Measurements from ENCODE around the gene FLYWCH1. TPM values are rescaled to one million over a fixed set of nuclear protein-coding genes. Genes with fewer than 3 reads are reported as not detected.

The FLYWCH1 gene
- total and polyA plus RNA-seq, 10 of the 15 experiments (the other 5 are each of a cell fraction or from before 2014, with no cell fraction given) = 0.47 to 33.8 (median 11.2) TPM

DNA sequence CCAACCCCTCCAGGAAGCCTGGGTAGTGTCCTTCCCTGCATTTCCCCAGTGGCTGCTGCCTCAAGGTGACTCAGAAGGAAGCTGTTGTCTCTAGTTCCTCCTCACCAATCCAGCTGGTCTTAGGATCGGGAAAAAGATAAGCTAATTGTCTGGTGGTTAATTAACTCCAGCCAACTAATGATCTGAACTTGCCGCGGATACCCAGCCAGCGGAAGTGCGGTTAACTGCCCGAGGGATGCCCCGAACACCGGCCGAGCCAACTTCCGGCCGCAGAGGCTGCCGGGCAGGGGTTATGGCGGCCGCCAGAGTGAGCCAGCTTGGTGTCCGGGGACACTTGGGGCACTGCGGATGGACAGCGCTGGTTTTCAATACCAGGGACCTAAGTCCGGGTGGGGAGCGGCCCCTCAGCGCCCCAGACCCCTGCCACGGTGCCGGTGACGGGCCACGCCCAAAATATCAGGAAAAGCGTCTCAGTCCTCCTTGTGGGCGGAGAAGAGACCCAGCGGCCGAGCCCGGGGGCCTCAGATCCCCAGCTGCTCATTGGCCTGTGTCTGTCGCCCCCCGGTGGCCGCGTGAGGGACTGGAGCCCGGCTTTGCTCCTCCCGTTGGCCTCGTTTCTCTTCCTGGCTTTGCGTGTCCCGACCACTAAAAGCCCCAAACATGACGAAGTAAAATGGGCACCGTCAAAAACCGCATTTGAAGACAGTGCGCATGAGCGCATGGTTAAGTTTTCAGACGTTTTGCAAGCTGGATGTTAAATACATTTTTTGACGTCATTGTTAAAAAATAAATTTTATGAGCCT is 43.5 kb upstream of the FLYWCH1 start (continued):
- TF ChIP-seq, protein P1, sequence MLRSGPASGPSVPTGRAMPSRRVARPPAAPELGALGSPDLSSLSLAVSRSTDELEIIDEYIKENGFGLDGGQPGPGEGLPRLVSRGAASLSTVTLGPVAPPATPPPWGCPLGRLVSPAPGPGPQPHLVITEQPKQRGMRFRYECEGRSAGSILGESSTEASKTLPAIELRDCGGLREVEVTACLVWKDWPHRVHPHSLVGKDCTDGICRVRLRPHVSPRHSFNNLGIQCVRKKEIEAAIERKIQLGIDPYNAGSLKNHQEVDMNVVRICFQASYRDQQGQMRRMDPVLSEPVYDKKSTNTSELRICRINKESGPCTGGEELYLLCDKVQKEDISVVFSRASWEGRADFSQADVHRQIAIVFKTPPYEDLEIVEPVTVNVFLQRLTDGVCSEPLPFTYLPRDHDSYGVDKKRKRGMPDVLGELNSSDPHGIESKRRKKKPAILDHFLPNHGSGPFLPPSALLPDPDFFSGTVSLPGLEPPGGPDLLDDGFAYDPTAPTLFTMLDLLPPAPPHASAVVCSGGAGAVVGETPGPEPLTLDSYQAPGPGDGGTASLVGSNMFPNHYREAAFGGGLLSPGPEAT (IDR thresholded peaks at IDR 0.05; ENCODE audit: low read depth) = peak; percentile 98
- TF ChIP-seq BCL11A (IDR thresholded peaks at IDR 0.05; ENCODE audit: low read depth, low read length) (peak; percentile 81; the same call in 1 of the 2 replicates), SPI1 (IDR thresholded peaks at IDR 0.05; ENCODE audit: borderline replicate concordance, insufficient read depth, low read depth, low read length) (peak; percentile 38; the same call in 1 of the 2 replicates), RCOR1 (conservative IDR thresholded peaks at IDR 0.05; ENCODE audit: low read depth, low read length) (0 out of 2 replicates have a peak, but pooled peaks have one; percentile 87), ATF7 (IDR thresholded peaks at IDR 0.05; ENCODE audit: low read depth) (peak; percentile 76), SRF (IDR thresholded peaks at IDR 0.05; ENCODE audit: low read depth in 2 of 2, low read length in 2 of 2) (no peak), BHLHE40 (IDR thresholded peaks at IDR 0.05; ENCODE audit: borderline replicate concordance in 1 of 2, low read depth in 2 of 2, low read length in 1 of 2) (peak in 1 of 2 experiments; percentile 43; a peak in 2 of 4 replicates), BMI1 (IDR thresholded peaks at IDR 0.05; ENCODE audit: borderline replicate concordance) (no peak), SREBF2 (IDR thresholded peaks at IDR 0.05; ENCODE audit: low read length) (no peak; the same call in 1 of the 2 replicates), E4F1 (IDR thresholded peaks at IDR 0.05; ENCODE audit: borderline replicate concordance, partially characterized antibody) (no peak), HDGF (IDR thresholded peaks at IDR 0.05) (no peak), CREM (IDR thresholded peaks at IDR 0.05; ENCODE audit: low read depth) (peak; percentile 57; the same call in 1 of the 2 replicates), MEF2A (IDR thresholded peaks at IDR 0.05; ENCODE audit: insufficient read depth, low read depth, low read length) (0 out of 2 replicates have a peak, but pooled peaks have one; percentile 4), ESRRA (IDR thresholded peaks at IDR 0.05; ENCODE audit: low read length) (peak; percentile 72; the same call in 1 of the 2 replicates)
- TF ChIP-seq, protein P2, sequence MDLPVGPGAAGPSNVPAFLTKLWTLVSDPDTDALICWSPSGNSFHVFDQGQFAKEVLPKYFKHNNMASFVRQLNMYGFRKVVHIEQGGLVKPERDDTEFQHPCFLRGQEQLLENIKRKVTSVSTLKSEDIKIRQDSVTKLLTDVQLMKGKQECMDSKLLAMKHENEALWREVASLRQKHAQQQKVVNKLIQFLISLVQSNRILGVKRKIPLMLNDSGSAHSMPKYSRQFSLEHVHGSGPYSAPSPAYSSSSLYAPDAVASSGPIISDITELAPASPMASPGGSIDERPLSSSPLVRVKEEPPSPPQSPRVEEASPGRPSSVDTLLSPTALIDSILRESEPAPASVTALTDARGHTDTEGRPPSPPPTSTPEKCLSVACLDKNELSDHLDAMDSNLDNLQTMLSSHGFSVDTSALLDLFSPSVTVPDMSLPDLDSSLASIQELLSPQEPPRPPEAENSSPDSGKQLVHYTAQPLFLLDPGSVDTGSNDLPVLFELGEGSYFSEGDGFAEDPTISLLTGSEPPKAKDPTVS (IDR thresholded peaks at IDR 0.05; ENCODE audit: low read depth, low read length) = no peak
- TF ChIP-seq, protein P3, sequence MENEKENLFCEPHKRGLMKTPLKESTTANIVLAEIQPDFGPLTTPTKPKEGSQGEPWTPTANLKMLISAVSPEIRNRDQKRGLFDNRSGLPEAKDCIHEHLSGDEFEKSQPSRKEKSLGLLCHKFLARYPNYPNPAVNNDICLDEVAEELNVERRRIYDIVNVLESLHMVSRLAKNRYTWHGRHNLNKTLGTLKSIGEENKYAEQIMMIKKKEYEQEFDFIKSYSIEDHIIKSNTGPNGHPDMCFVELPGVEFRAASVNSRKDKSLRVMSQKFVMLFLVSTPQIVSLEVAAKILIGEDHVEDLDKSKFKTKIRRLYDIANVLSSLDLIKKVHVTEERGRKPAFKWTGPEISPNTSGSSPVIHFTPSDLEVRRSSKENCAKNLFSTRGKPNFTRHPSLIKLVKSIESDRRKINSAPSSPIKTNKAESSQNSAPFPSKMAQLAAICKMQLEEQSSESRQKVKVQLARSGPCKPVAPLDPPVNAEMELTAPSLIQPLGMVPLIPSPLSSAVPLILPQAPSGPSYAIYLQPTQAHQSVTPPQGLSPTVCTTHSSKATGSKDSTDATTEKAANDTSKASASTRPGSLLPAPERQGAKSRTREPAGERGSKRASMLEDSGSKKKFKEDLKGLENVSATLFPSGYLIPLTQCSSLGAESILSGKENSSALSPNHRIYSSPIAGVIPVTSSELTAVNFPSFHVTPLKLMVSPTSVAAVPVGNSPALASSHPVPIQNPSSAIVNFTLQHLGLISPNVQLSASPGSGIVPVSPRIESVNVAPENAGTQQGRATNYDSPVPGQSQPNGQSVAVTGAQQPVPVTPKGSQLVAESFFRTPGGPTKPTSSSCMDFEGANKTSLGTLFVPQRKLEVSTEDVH (IDR thresholded peaks at IDR 0.05; ENCODE audit: low read depth, partially characterized antibody) = no peak
